AG04450 (cell line): ENCODE results near the gene ZFAND5. TPM values are rescaled to one million over a fixed set of nuclear protein-coding genes. Genes with fewer than 3 reads are reported as not detected.

Experiments
- CTCF ChIA-PET: fragments of 300-600, 350-600 bp; formaldehyde crosslinking; extraction: SDS; loops from one replicate; lab custom pipeline; 2022; ENCODE audit warnings: antibody characterized with exemption, inconsistent platforms; lab: Charles Lee
- POLR2A ChIA-PET: fragments of 350-600 bp; formaldehyde crosslinking; extraction: SDS; loops from one replicate; lab custom pipeline; 2021; ENCODE audit warnings: antibody characterized with exemption, inconsistent platforms; lab: Yijun Ruan, JAX
- DNase-seq: peaks from one replicate; pipeline ENCODE4 v3.0.0-alpha.2; 2011; ENCODE audit warnings: low read depth, low spot score
- H3K27ac ChIP-seq: one replicate; pipeline ENCODE4 v1.5.1; 2012; ENCODE audit warnings: low read depth, low read length, control low read depth
- H3K27me3 ChIP-seq: one replicate; pipeline ENCODE4 v1.6.0; 2012; ENCODE audit warnings: low read length; ENCODE audit not compliant: control insufficient read depth, insufficient read depth
- H3K4me3 ChIP-seq: 2 replicates; pipeline ENCODE4 v1.5.1; 2011; ENCODE audit warnings: mild to moderate bottlenecking, low read depth, low read length, control low read depth
- H3K9me3 ChIP-seq: 2 replicates; pipeline ENCODE4 v1.5.1; 2012; ENCODE audit warnings: low read length; ENCODE audit not compliant: control insufficient read depth, insufficient read depth
- polyA plus RNA-seq: library from polyadenylated mRNA; depleted of rRNA; stranded (reverse); fragments of >200 nt; gene quantifications from 2 replicates; pipeline ENCODE4 v1.2.3, GENCODE V29; 2011
- TF ChIP-seq, protein P1 (sequence below): IDR thresholded peaks from 2 replicates; pipeline ENCODE4 v1.5.1; 2011; ENCODE audit warnings: low read depth, low read length, control low read depth, inconsistent platforms

Gene ZFAND5
- polyA plus RNA-seq, 1 experiment: 195 TPM

DNA sequence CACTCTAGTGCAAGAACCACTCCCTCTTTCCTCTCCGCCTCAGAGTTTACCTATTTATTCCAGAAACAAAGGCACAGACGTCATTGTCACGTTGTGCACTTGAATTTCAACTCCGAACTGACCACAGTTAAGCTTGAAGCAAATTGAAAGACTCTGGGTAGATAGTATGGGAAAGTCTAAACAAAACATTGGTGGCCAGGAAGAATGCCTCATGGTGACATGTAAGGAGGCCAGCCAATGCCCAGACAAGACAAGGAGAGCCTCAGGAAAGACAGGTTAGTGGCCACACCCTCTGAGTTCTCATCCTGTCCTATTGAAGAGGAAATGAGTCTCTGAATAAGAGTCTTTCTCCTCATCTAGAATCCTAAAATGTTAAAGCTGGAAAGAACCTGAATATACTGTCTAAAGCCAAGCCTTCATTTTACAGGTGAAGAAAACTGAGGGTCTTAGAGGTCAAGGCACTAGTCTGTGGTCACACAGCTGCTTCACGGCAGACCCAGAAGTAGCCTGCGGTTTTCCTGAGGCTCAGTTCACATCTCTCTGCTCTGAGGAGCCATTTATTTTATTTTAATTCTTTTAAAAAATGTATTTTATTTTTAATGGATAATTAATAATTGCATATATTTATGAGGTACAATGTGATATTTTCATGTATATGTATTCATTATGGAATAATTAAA lies 30.2 kb downstream of the ZFAND5 start:
- H3K27ac ChIP-seq: no peak overlapping the region
- ChIA-PET CTCF (interaction anchor here (0.6 kb wide), 1 partner anchor 137 kb away, joined by 3 read pairs; no protein-coding TSS in a partner anchor), POLR2A (no interaction called here)
- peaks cover 3% of the 10 kb centered on the region for H3K27me3 ChIP-seq
- H3K9me3 ChIP-seq: no peaks in the 10 kb centered on the region
- DNase-seq: no peak
- TF ChIP-seq, protein P1, sequence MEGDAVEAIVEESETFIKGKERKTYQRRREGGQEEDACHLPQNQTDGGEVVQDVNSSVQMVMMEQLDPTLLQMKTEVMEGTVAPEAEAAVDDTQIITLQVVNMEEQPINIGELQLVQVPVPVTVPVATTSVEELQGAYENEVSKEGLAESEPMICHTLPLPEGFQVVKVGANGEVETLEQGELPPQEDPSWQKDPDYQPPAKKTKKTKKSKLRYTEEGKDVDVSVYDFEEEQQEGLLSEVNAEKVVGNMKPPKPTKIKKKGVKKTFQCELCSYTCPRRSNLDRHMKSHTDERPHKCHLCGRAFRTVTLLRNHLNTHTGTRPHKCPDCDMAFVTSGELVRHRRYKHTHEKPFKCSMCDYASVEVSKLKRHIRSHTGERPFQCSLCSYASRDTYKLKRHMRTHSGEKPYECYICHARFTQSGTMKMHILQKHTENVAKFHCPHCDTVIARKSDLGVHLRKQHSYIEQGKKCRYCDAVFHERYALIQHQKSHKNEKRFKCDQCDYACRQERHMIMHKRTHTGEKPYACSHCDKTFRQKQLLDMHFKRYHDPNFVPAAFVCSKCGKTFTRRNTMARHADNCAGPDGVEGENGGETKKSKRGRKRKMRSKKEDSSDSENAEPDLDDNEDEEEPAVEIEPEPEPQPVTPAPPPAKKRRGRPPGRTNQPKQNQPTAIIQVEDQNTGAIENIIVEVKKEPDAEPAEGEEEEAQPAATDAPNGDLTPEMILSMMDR: no peak
- no peak overlapping the region for H3K4me3 ChIP-seq

DNA sequence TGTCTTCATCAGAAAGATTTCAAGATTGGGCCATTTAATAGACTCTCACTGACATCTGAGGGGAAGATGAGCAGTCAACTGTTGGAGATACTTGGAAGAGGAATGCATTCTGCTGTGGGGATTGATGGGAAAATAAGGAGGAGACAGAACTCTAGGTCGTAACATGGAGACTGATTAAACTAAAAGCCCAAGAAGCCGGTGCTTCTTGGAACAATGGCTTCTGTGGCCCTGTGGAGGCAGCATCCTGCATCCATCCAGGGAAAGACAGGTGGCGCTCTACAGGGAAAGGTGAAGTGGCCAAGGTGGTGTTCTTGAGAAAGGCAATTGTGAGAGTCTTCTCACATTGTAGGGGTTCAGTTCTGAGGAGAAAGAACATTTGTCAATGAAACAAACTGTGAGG lies 31.3 kb downstream of the ZFAND5 start:
- TF ChIP-seq, protein P1: no peak
- CTCF ChIA-PET: no interaction called here
- Histone ChIP-seq H3K4me3 (no peak overlapping the region), H3K27ac (no peak overlapping the region), H3K27me3 (peaks cover 7% of the 10 kb centered on the region), H3K9me3 (no peaks in the 10 kb centered on the region)
- DNase-seq: no peak
- POLR2A ChIA-PET: interaction anchor here (0.6 kb wide), 1 partner anchor 32 kb away, joined by 4 read pairs; no protein-coding TSS in a partner anchor

- Histone ChIP-seq H3K27me3 (peaks cover 7% of the 10 kb centered on the region), H3K27ac (no peak overlapping the region), H3K9me3 (no peaks in the 10 kb centered on the region), H3K4me3 (no peak overlapping the region)
- DNase-seq: no peak
- TF ChIP-seq, protein P1: no peak
- ChIA-PET CTCF (no interaction called here), POLR2A (interaction anchor here (0.6 kb wide), 1 partner anchor 32 kb away, joined by 4 read pairs; no protein-coding TSS in a partner anchor)
Observed at GRCh38 chr9:72333197-72333596, 31.8 kb downstream of the ZFAND5 start.

- Histone ChIP-seq H3K4me3 (no peak overlapping the region), H3K27me3 (peaks cover 7% of the 10 kb centered on the region), H3K9me3 (no peaks in the 10 kb centered on the region), H3K27ac (no peak overlapping the region)
- CTCF ChIA-PET: no interaction called here
- TF ChIP-seq, protein P1: no peak
- DNase-seq: no peak
- POLR2A ChIA-PET: no interaction called here
Observed at GRCh38 chr9:72332351-72332750, 32.7 kb downstream of the ZFAND5 start.

DNA sequence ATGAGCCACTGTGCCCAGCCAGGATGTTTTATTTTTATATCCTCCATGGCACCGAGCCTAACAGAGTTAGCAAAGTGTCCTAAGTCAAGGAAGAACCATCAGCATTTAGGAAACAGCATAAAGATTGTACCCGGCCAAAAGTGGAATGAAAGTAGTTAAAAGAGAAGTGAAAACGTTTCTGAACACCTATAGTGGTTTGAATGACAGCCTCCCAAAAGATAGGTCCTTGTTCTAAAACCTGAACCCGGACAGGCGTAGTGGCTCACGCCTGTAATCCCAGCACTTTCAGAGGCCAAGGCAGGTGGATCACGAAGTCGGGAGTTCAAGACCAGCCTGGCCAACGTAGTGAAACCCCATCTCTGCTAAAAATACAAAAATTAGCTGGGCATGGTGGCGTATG lies 37.4 kb downstream of the ZFAND5 start:
- H3K27me3 ChIP-seq: peaks cover 11% of the 10 kb centered on the region
- POLR2A ChIA-PET: no interaction called here
- no peak overlapping the region for H3K4me3 ChIP-seq
- DNase-seq: no peak
- CTCF ChIA-PET: no interaction called here
- no peak overlapping the region for H3K27ac ChIP-seq
- no peaks in the 10 kb centered on the region for H3K9me3 ChIP-seq
- TF ChIP-seq, protein P1: no peak
